Measurements from ENCODE around the gene ANO6. TPM values are rescaled to one million over a fixed set of nuclear protein-coding genes. Genes with fewer than 3 reads are reported as not detected.

ANO6 gene
- total RNA-seq, 1 experiment from 2014 or later = 51.4 TPM

GRCh38 chr12:45350861-45351260, 135.0 kb downstream of the ANO6 start:
- CTCF ChIA-PET = no interaction called here
- no peak for DNase-seq
- no peak overlapping the region for H3K4me3 ChIP-seq
- peaks cover 8% of the 10 kb centered on the region for H3K4me1 ChIP-seq (replicated peaks; ENCODE audit: insufficient read depth)
- H3K4me2 ChIP-seq = no peak overlapping the region
- H3K9me3 ChIP-seq (ENCODE audit: insufficient read depth, low read depth) = peaks cover 6% of the 10 kb centered on the region; the same call in 1 of the 2 replicates
- H3K27me3 ChIP-seq (ENCODE audit: insufficient read depth, low read depth) = no peaks in the 10 kb centered on the region
- no peaks in the 10 kb centered on the region for H3K9me2 ChIP-seq (ENCODE audit: insufficient read depth)
- intact Hi-C loops (cut with micrococcal nuclease; ENCODE audit: unreplicated experiment) = loop anchor here (10.0 kb wide), 1 partner anchor 56 kb away; no protein-coding TSS in a partner anchor
- 0 out of 2 replicates have a peak, but pooled peaks cover 3% of the 10 kb centered on the region for H4K20me1 ChIP-seq (ENCODE audit: insufficient read depth)
- H2AFZ ChIP-seq = no peak overlapping the region
- TF ChIP-seq CTCF (conservative IDR thresholded peaks at IDR 0.05) (no peak), EZH2 (IDR thresholded peaks at IDR 0.05; ENCODE audit: low read depth) (no peak)
- no TSS peak for BruUV-seq (replicated peaks)
- H3K27ac ChIP-seq = no peak overlapping the region
- no peaks in the 10 kb centered on the region; the same call in 1 of the 2 replicates for H3F3A ChIP-seq (ENCODE audit: insufficient read depth, low read depth)
- H3K79me2 ChIP-seq (ENCODE audit: low read depth) = no peaks in the 10 kb centered on the region
- POLR2A ChIA-PET (ENCODE audit: unreplicated experiment) = no interaction called here
- peaks cover 48% of the 10 kb centered on the region for H3K36me3 ChIP-seq (ENCODE audit: low read depth)

GRCh38 chr12:45351921-45352670, 136.2 kb downstream of the ANO6 start:
- Histone ChIP-seq H3K9me3 (ENCODE audit: insufficient read depth, low read depth) (peaks cover 6% of the 10 kb centered on the region; the same call in 1 of the 2 replicates), H3K4me3 (no peak overlapping the region), H3K27ac (no peak overlapping the region), H3K4me2 (no peak overlapping the region), H2AFZ (no peak overlapping the region), H3K36me3 (ENCODE audit: low read depth) (peaks cover 47% of the 10 kb centered on the region), H4K20me1 (ENCODE audit: insufficient read depth) (0 out of 2 replicates have a peak, but pooled peaks cover under 1% of the 10 kb centered on the region), H3F3A (ENCODE audit: insufficient read depth, low read depth) (no peaks in the 10 kb centered on the region; the same call in 1 of the 2 replicates), H3K79me2 (ENCODE audit: low read depth) (no peaks in the 10 kb centered on the region), H3K4me1 (replicated peaks; ENCODE audit: insufficient read depth) (peaks cover 8% of the 10 kb centered on the region), H3K27me3 (ENCODE audit: insufficient read depth, low read depth) (no peaks in the 10 kb centered on the region), H3K9me2 (ENCODE audit: insufficient read depth) (no peaks in the 10 kb centered on the region)
- intact Hi-C loops (cut with micrococcal nuclease; ENCODE audit: unreplicated experiment) = loop anchor here (10.0 kb wide), 1 partner anchor 57 kb away; no protein-coding TSS in a partner anchor
- TF ChIP-seq EZH2 (IDR thresholded peaks at IDR 0.05; ENCODE audit: low read depth) (no peak), CTCF (conservative IDR thresholded peaks at IDR 0.05) (no peak)
- ChIA-PET CTCF (no interaction called here), POLR2A (ENCODE audit: unreplicated experiment) (interaction anchor here (0.5 kb wide), 1 partner anchor 137 kb away, joined by 4 read pairs; no protein-coding TSS in a partner anchor)
- BruUV-seq (replicated peaks) = no TSS peak
- DNase-seq = no peak

- Histone ChIP-seq H3K4me2 (no peak overlapping the region), H3F3A (ENCODE audit: insufficient read depth, low read depth) (no peaks in the 10 kb centered on the region; the same call in 1 of the 2 replicates), H2AFZ (no peak overlapping the region), H3K27me3 (ENCODE audit: insufficient read depth, low read depth) (no peaks in the 10 kb centered on the region), H3K36me3 (ENCODE audit: low read depth) (peaks cover 36% of the 10 kb centered on the region), H4K20me1 (ENCODE audit: insufficient read depth) (no peaks in the 10 kb centered on the region), H3K27ac (no peak overlapping the region), H3K4me3 (no peak overlapping the region), H3K9me2 (ENCODE audit: insufficient read depth) (no peaks in the 10 kb centered on the region), H3K79me2 (ENCODE audit: low read depth) (no peaks in the 10 kb centered on the region), H3K4me1 (replicated peaks; ENCODE audit: insufficient read depth) (peaks cover 8% of the 10 kb centered on the region), H3K9me3 (ENCODE audit: insufficient read depth, low read depth) (peaks cover 6% of the 10 kb centered on the region; the same call in 1 of the 2 replicates)
- intact Hi-C loops (cut with micrococcal nuclease; ENCODE audit: unreplicated experiment) = loop anchor here (10.0 kb wide), 1 partner anchor 59 kb away; no protein-coding TSS in a partner anchor
- BruUV-seq (replicated peaks) = no TSS peak
- ChIA-PET POLR2A (ENCODE audit: unreplicated experiment) (no interaction called here), CTCF (no interaction called here)
- TF ChIP-seq EZH2 (IDR thresholded peaks at IDR 0.05; ENCODE audit: low read depth) = no peak
- TF ChIP-seq CTCF (conservative IDR thresholded peaks at IDR 0.05) = no peak
- DNase-seq = no peak
Measured at GRCh38 chr12:45353944-45354343, 138.0 kb downstream of the ANO6 start.
